Smooth muscle cell (in vitro differentiated cells): ENCODE measurements around the gene RAB21. TPM values are rescaled to one million over a fixed set of nuclear protein-coding genes. Genes with fewer than 3 reads are reported as not detected.
"Not testable (repeated sequence)": the region's sequence is repeated elsewhere in the genome, so short reads cannot be mapped to it uniquely, and the experiment has no call there.

ENCODE experiments used
- DNase-seq: peaks from one replicate; lab custom pipeline; 2025; ENCODE audit not compliant: unreplicated experiment; lab: John Stamatoyannopoulos, UW
- H2AFZ ChIP-seq: fragments of 200-600 bp; sonication (generic); 2 replicates; pipeline ENCODE4 v1.6.0; 2016; ENCODE audit warnings: antibody characterized with exemption, low read depth, mild to moderate bottlenecking
- H3F3A ChIP-seq: fragments of 200-600 bp; sonication (generic); 2 replicates; pipeline ENCODE4 v1.6.0; 2017; ENCODE audit warnings: antibody characterized with exemption, low read depth
- H3K27ac ChIP-seq: fragments of 200-600 bp; sonication (generic); 2 replicates; pipeline ENCODE4 v1.5.1; 2016; ENCODE audit warnings: low read depth, mild to moderate bottlenecking
- H3K27me3 ChIP-seq: fragments of 200-600 bp; sonication (generic); 2 replicates; pipeline ENCODE4 v1.6.1; 2016; ENCODE audit warnings: low read depth, mild to moderate bottlenecking
- H3K36me3 ChIP-seq: fragments of 200-600 bp; sonication (generic); 2 replicates; pipeline ENCODE4 v1.5.1; 2016; ENCODE audit warnings: low read depth
- H3K4me1 ChIP-seq: fragments of 200-600 bp; sonication (generic); 2 replicates; pipeline ENCODE4 v1.5.1; 2016; ENCODE audit warnings: low read depth
- H3K4me2 ChIP-seq: fragments of 200-600 bp; sonication (generic); 2 replicates; pipeline ENCODE4 v1.6.0; 2016; ENCODE audit warnings: mild to moderate bottlenecking
- H3K4me3 ChIP-seq: fragments of 200-600 bp; sonication (generic); 2 replicates; pipeline ENCODE4 v1.5.1; 2016; ENCODE audit warnings: mild to moderate bottlenecking
- H3K79me2 ChIP-seq: fragments of 200-600 bp; sonication (generic); 2 replicates; pipeline ENCODE4 v1.6.0; 2016; ENCODE audit warnings: low read depth, mild to moderate bottlenecking
- H3K9ac ChIP-seq: fragments of 200-600 bp; sonication (generic); 2 replicates; pipeline ENCODE4 v1.6.0; 2016; ENCODE audit warnings: low read depth
- H3K9me3 ChIP-seq: fragments of 200-600 bp; sonication (generic); replicated peaks from 2 replicates; pipeline ENCODE4 v1.5.1; 2016; ENCODE audit warnings: low read depth
- H4K20me1 ChIP-seq: fragments of 200-600 bp; sonication (generic); 2 replicates; pipeline ENCODE4 v1.6.0; 2016; ENCODE audit warnings: low read depth
- CTCF ChIP-seq: fragments of 200-600 bp; sonication (generic); IDR thresholded peaks from 2 replicates; pipeline ENCODE4 v1.5.1; 2017; ENCODE audit warnings: borderline replicate concordance, mild to moderate bottlenecking, antibody characterized with exemption; ENCODE audit not compliant: insufficient read depth, poor library complexity, severe bottlenecking
- WGBS: methylation state at CpG from one replicate; pipeline ENCODE4 v1.1.7; 2016; ENCODE audit warnings: low lambda C conversion rate; 5-methylcytosine and 5-hydroxymethylcytosine counted together
- polyA plus RNA-seq: library from polyadenylated mRNA; unstranded; fragments of >200 nt; fragmentation: Nextera tagmentation; extraction: Ambion mirVana; gene quantifications from 2 replicates; pipeline ENCODE4 v1.2.1, GENCODE V29; 2016
- total RNA-seq: library from RNA; depleted of rRNA; stranded (reverse); fragments of >200 nt; gene quantifications from 2 replicates; pipeline ENCODE4 v1.2.3, GENCODE V29; 2014

The RAB21 gene
- total and polyA plus RNA-seq, 2 experiments from 2014 or later: 7.2 to 49.3 TPM

GRCh38 chr12:71760471-71760870 lies 5.8 kb downstream of the RAB21 start:
- Histone ChIP-seq H3K9me3 (no peaks in the 10 kb centered on the region), H3K4me1 (peaks cover 10% of the 10 kb centered on the region), H4K20me1 (peaks cover 87% of the 10 kb centered on the region), H3K9ac (no peak overlapping the region), H3K27ac (no peak overlapping the region), H3K36me3 (peaks cover 5% of the 10 kb centered on the region), H3K4me2 (no peak overlapping the region), H3K4me3 (no peak overlapping the region), H3K79me2 (peaks cover 98% of the 10 kb centered on the region), H3F3A (no peaks in the 10 kb centered on the region), H3K27me3 (no peaks in the 10 kb centered on the region), H2AFZ (no peak overlapping the region)
- no peak for DNase-seq
- TF ChIP-seq CTCF: no peak
- WGBS: 96% methylated on average over 3 of the region's 3 CpGs

GRCh38 chr12:71761354-71761753 lies 6.7 kb downstream of the RAB21 start:
- Histone ChIP-seq H3K79me2 (peaks cover 99% of the 10 kb centered on the region), H4K20me1 (peaks cover 88% of the 10 kb centered on the region)
- DNase-seq, H3F3A ChIP-seq, H3K9ac ChIP-seq, H3K4me3 ChIP-seq, H3K9me3 ChIP-seq, H3K4me2 ChIP-seq, H3K27ac ChIP-seq, H3K4me1 ChIP-seq, H3K27me3 ChIP-seq, H2AFZ ChIP-seq, H3K36me3 ChIP-seq: not testable (repeated sequence)
- 94% methylated on average over 1 of the region's 1 CpG for WGBS

- no peak overlapping the region for H3K9ac ChIP-seq
- H3K4me2 ChIP-seq: no peak overlapping the region
- TF ChIP-seq CTCF: no peak
- peaks cover 5% of the 10 kb centered on the region for H3K36me3 ChIP-seq
- no peaks in the 10 kb centered on the region for H3K9me3 ChIP-seq
- peaks cover 99% of the 10 kb centered on the region for H3K79me2 ChIP-seq
- 77% methylated on average over 4 of the region's 4 CpGs for WGBS
- no peaks in the 10 kb centered on the region for H3K4me1 ChIP-seq
- no peaks in the 10 kb centered on the region for H3F3A ChIP-seq
- H3K4me3 ChIP-seq: no peak overlapping the region
- no peak overlapping the region for H3K27ac ChIP-seq
- H4K20me1 ChIP-seq: peaks cover 89% of the 10 kb centered on the region
- no peak for DNase-seq
- H3K27me3 ChIP-seq: no peaks in the 10 kb centered on the region
- no peak overlapping the region for H2AFZ ChIP-seq
These were observed 9.2 kb downstream of the RAB21 start for GRCh38 chr12:71763677-71764379.

GRCh38 chr12:71764587-71765321 lies 10.1 kb downstream of the RAB21 start:
- H3F3A ChIP-seq: no peaks in the 10 kb centered on the region
- WGBS: 97% methylated on average over 6 of the region's 6 CpGs
- H3K9me3 ChIP-seq: no peaks in the 10 kb centered on the region
- no peak overlapping the region for H3K4me2 ChIP-seq
- H2AFZ ChIP-seq: no peak overlapping the region
- TF ChIP-seq CTCF: no peak
- H3K79me2 ChIP-seq: peaks cover 99% of the 10 kb centered on the region
- peaks cover 93% of the 10 kb centered on the region for H4K20me1 ChIP-seq
- H3K36me3 ChIP-seq: peaks cover under 1% of the 10 kb centered on the region
- H3K4me1 ChIP-seq: no peaks in the 10 kb centered on the region
- no peak for DNase-seq
- no peak overlapping the region for H3K27ac ChIP-seq
- H3K9ac ChIP-seq: no peak overlapping the region
- no peak overlapping the region for H3K4me3 ChIP-seq
- no peaks in the 10 kb centered on the region for H3K27me3 ChIP-seq
